HG02642 (cell line): ENCODE measurements around the gene RBP2.

Experiments
- ATAC-seq: cut with Tn5 transposase; IDR thresholded peaks from one replicate; pipeline ENCODE4 v1.9.1; 2021; ENCODE audit warnings: mild to moderate bottlenecking; ENCODE audit not compliant: unreplicated experiment, poor library complexity

RBP2 gene

GRCh38 chr3:139482206-139482605 lies 5.9 kb upstream of the RBP2 start:
- no peak for ATAC-seq

- ATAC-seq = no peak
Observed at GRCh38 chr3:139481116-139481515, 4.8 kb upstream of the RBP2 start.

GRCh38 chr3:139480585-139480984 lies 4.3 kb upstream of the RBP2 start:
- no peak for ATAC-seq

GRCh38 chr3:139477710-139478640 lies 1.7 kb upstream of the RBP2 start:
- ATAC-seq = no peak

GRCh38 chr3:139473155-139473771 lies 3.1 kb downstream of the RBP2 start:
- ATAC-seq = no peak

- ATAC-seq = no peak
Observed at GRCh38 chr3:139472380-139473010, 3.8 kb downstream of the RBP2 start.

- ATAC-seq = no peak
Observed at GRCh38 chr3:139470199-139470598, 6.1 kb downstream of the RBP2 start.

GRCh38 chr3:139468399-139468798 lies 7.9 kb downstream of the RBP2 start:
- ATAC-seq = no peak

GRCh38 chr3:139466360-139466759 lies 10.0 kb downstream of the RBP2 start:
- ATAC-seq = no peak

GRCh38 chr3:139465636-139466035 lies 10.7 kb downstream of the RBP2 start:
- no peak for ATAC-seq

GRCh38 chr3:139463466-139463865 lies 12.8 kb downstream of the RBP2 start:
- ATAC-seq = no peak

- ATAC-seq = no peak
Observed at GRCh38 chr3:139460529-139460928, 15.8 kb downstream of the RBP2 start.

- no peak for ATAC-seq
Observed at GRCh38 chr3:139460076-139460475, 16.2 kb downstream of the RBP2 start.

- ATAC-seq = no peak
Observed at GRCh38 chr3:139458348-139458747, 18.0 kb downstream of the RBP2 start.

- no peak for ATAC-seq
Observed at GRCh38 chr3:139457066-139457465, 19.2 kb downstream of the RBP2 start.

GRCh38 chr3:139456386-139456785 lies 19.9 kb downstream of the RBP2 start:
- no peak for ATAC-seq

- no peak for ATAC-seq
Observed at GRCh38 chr3:139455855-139456254, 20.5 kb downstream of the RBP2 start.

GRCh38 chr3:139455206-139455605 lies 21.1 kb downstream of the RBP2 start:
- ATAC-seq = no peak

GRCh38 chr3:139454346-139454745 lies 22.0 kb downstream of the RBP2 start:
- no peak for ATAC-seq

- ATAC-seq = no peak
Observed at GRCh38 chr3:139450159-139450558, 26.2 kb downstream of the RBP2 start.

GRCh38 chr3:139449566-139449965 lies 26.8 kb downstream of the RBP2 start:
- no peak for ATAC-seq
